Frontal cortex (tissue), 4 donors: ENCODE results near the gene FSIP1. TPM values are rescaled to one million over a fixed set of nuclear protein-coding genes. Genes with fewer than 3 reads are reported as not detected.

ENCODE experiments used
- DNase-seq, 2 donors: peaks; one replicate each; pipeline ENCODE4 v3.0.0; 2012; ENCODE audit warnings: low spot score in 2 of 2
- FAIRE-seq: peaks from 2 replicates; lab custom pipeline; 2012; peaks lifted over from hg19 to GRCh38; lab: Jason Lieb, UNC
- total RNA-seq: library from RNA; depleted of rRNA; stranded (reverse); fragments of >200 nt; gene quantifications from one replicate; pipeline ENCODE4 v1.2.3, GENCODE V29; 2014
- donor health status: control.
- donor health status: control.
- donor health status: control.

FSIP1 gene
- total RNA-seq, 1 donor from 2014 or later, result 17.5 TPM

DNA sequence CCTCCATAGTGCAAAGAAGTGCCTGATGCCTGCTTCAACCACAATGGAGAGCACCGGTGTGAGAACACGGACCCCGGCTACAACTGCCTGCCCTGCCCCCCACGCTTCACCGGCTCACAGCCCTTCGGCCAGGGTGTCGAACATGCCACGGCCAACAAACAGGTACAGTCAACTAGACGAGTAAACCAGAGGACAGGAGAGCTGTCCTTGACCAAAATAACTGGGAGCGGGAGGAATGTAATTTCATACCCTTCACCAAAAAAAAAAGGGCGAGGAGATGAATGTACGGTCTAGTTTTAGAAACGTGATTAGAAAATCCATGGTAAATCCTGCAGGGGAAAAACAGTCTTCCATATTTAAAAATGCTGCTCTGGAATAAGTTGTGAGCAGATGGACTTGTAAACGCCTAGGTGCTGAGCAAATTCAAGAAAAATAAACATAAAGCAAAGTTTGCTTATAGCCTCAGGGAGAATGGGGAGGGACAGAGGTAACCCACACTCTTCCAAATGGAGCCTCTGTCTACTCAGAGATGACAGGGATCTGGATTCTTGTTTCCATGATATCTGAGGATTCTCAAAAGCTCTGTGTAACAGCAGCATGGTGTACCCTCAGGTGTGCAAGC lies 193.3 kb downstream of the FSIP1 start:
- FAIRE-seq (no peak), DNase-seq (no peak)

DNA sequence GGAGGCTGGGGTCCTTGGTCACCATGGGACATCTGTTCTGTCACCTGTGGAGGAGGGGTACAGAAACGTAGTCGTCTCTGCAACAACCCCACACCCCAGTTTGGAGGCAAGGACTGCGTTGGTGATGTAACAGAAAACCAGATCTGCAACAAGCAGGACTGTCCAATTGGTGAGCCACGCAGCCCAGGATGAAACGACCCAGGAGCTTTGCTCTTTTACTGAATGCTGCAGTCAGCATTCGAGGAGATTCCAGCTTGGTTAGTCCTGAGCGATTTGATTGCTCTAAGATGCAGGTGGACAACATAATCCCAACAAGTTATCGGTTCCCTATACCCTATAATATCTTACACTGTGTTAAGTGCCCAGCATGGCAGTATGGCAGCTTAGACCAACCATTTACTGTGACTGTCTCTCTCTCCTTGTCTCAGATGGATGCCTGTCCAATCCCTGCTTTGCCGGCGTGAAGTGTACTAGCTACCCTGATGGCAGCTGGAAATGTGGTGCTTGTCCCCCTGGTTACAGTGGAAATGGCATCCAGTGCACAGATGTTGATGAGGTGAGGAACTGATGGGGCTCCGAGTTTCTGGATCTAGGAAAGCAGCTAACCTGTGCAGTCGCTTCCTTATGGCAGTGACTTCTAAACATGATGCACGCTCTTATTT lies 194.0 kb downstream of the FSIP1 start:
- DNase-seq (no peak), FAIRE-seq (no peak)

DNA sequence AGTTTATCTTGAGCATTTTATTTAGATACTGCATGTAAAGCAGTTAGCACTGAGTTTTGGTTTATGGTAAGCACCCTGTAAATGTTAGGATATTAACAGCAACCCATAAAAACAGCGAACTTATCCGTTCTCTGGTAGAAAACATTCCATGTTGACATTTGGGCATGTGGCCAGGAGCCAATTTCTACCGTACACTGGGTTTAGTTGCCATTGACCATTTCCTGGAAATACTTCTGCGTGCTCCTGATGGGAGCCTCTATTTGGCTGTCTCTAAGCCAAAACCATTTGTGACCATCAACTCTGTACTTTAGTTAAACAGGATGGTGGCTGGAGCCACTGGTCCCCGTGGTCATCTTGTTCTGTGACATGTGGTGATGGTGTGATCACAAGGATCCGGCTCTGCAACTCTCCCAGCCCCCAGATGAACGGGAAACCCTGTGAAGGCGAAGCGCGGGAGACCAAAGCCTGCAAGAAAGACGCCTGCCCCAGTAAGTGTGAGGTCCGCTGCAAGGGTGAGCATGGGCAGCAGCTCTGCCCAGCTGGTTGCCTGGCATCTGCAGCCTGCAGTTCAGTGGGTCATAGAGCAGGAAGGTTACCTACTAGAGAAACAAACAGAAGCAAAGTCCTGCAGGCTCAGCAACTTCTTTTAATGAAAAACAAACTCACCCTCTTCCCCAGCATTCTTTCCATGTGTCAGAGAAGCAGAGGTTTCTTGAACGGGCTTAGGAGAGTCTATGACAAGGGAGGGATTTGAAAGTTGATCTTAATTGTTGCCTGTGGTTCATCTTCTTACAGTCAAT lies 194.7 kb downstream of the FSIP1 start:
- DNase-seq, result no peak
- FAIRE-seq, result no peak

DNA sequence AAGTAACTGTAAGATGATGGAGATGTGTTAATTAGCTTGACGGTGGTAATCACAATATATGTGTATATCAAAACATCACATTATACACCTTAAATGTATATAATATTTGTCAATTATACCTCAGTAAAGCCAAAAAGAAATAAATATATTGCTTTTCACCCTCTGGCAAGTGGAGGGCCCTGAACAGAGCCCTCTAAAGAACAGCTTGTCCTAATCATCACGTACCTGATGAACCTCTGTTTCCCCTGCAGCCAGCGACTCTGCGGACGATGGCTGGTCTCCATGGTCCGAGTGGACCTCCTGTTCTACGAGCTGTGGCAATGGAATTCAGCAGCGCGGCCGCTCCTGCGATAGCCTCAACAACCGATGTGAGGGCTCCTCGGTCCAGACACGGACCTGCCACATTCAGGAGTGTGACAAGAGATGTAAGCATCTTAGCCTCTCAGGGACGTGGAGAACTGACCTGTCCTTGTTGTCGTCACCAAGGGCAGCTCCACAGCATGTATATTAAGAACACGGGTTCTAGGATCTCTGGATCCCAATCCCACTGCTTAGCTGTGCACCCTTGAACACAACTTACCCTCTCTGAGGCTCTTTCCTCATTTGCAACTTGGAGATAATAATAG lies 195.4 kb downstream of the FSIP1 start:
- FAIRE-seq (no peak), DNase-seq (no peak)

DNA sequence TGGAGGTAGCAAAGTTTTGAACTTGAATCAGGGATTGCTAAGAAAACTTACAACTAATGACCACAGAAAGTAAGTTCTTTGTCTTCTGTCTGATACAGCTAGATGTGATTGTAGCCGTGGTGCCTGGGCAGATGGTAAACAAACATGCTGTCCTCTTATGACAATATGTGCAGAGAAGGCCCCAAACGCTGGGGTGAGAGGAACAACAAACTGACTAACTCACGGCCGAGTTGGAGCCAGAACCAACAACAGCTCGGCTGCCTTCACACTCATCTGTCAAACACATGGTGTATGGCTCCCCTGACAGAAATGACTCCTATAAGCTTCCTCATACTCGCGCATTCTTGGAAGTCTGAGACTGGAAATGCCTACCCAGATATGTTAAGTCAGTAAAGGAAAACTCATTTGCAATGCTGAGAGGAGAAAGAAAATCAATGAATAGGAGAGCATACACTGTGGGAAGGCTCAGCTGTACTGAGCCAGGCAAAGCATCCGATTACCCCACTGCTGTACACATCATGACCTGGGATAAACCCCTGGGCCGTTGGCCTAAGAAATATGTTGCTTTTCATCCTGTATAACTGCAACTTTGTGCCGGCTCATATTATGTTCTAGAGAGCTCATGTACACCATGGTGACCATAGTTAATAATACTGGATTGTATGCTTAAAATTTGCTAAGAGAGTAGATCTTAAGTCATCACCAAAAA lies 196.1 kb downstream of the FSIP1 start:
- DNase-seq (no peak), FAIRE-seq (no peak)

DNA sequence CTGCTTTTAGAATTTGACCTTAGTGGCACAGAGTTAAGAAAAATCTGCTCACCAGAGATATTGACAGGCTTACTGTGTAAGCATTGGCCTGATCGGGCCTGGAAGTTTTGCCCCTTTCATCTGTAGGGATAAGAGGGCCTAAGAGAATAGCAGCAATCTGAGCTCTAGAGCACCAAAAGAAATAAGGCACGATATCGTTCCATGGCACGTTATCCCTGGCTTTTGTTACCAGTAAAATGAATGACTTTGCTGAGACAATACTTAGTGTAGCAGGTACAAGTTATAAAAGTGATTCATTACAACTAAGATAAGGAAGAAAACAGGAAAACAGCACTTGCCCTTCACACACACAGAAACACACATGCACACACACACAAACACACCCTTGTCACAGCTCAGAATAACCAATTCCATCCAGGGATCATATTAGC lies 196.8 kb downstream of the FSIP1 start:
- FAIRE-seq (no peak), DNase-seq (no peak)

DNA sequence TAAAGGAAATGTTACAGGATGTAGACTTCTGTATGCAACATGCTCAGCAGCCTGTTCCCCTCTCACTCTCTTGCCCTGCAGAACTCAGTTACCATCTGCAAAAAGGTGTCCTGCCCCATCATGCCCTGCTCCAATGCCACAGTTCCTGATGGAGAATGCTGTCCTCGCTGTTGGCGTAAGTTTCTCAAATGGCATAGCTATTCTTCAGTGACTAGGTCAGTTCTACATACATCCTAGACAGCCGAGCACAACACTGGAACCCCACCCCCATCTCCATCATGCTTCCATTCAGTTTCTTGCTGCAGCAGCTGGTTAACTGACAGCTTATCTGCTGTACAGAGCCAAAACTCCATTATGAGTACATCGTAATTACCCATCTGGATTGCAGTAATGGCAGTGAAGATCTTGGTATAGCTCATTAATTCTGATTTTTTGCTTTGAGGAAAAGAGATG lies 197.2 kb downstream of the FSIP1 start:
- FAIRE-seq, result no peak
- no peak for DNase-seq

DNA sequence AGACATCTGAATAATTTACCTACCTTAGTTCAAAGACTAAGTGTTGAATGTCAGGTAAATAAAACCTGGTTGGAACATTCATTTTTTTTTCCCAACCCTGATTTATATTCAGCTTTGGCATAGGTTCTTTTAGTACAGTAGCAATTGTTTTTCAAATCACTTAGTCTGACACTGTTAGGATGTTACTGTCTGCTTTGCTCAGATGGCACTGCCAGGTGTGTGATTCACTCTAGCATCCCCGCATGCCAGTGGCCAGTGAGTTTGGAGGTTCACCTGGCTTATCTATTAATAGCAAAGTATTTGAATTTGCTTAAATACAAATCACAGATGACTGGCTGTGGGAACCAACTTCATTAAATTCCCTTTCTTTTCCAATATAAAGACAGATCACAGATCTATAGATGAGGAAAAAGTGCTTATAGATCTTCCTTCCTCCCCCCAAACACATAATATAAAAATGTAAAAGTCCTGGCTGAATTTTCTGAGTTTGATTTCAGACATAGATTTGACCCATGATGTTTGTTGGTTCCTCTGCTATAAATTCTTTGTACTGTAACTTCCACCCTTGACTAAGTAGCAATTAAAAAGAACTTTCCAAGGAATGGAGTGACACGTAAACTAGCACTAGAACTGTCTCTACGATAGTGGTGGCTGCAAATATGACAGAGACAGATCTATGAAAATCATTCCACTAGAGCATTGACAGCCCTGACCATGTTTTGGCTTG lies 197.8 kb downstream of the FSIP1 start:
- DNase-seq (no peak), FAIRE-seq (no peak)

DNA sequence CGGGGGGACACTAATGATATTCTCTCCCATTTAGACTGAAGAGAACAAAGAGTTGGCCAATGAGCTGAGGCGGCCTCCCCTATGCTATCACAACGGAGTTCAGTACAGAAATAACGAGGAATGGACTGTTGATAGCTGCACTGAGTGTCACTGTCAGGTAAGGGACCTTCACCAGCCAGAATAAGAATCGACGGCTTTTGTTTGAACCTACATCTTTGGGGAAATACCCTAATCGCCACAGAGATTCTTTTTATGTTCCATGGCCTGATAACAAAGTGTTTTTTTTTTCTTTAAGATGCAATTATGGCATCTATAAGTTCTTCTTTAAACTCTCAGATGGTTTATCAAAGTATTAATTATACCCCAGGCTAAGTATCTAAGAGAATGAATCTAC lies 198.4 kb downstream of the FSIP1 start:
- DNase-seq (no peak), FAIRE-seq (no peak)

DNA sequence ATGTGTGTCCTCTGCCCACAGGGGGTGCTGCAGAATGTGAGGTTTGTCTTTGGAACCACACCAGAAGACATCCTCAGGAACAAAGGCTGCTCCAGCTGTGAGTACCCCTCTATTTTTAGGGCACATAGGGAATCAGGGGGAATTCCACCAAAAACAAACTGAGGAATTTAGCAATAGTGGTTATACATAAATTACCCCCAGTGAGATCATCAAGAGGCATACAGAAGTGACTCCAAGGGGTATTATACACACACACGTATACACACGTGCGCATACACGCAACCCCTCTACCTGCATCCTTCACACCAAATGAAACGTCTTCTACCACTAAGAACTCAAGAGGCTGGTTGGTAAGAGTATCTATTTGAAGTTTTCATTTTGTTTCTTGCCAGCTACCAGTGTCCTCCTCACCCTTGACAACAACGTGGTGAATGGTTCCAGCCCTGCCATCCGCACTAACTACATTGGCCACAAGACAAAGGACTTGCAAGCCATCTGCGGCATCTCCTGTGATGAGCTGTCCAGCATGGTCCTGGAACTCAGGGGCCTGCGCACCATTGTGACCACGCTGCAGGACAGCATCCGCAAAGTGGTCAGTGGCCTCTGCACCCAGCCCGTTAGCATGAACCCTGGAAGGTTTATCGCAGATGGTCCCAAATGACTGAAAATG lies 198.9 kb downstream of the FSIP1 start:
- no peak for DNase-seq
- FAIRE-seq, result no peak

DNA sequence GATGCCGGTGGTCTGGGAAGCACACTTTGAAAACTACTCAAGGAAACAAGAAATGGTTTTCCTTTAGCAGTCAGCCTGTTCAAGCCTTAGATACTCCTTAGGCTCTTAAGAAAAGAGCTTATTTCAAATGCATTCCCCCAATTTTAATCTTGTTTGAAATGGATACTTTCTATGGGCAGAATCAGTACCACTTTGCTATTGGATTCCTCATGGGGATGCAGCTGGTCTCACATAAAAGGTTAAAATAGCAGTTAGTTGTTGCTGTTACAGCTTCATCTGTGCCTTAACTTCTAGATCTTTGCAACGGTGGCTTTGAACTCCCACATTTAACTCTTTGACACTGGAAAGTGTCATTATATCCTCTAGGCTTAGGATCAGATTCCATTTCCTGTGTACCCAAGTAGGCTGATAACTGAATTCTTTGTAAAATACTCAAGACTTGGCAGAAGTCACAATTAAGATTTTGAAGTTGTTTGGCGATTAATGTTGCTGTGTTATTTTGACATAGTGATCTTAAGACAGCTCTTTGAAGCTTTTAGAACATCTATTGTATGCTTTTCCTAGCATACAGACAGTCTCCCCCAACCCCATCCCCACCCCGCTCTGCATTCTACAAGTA lies 199.6 kb downstream of the FSIP1 start:
- FAIRE-seq, result no peak
- DNase-seq, result no peak

DNA sequence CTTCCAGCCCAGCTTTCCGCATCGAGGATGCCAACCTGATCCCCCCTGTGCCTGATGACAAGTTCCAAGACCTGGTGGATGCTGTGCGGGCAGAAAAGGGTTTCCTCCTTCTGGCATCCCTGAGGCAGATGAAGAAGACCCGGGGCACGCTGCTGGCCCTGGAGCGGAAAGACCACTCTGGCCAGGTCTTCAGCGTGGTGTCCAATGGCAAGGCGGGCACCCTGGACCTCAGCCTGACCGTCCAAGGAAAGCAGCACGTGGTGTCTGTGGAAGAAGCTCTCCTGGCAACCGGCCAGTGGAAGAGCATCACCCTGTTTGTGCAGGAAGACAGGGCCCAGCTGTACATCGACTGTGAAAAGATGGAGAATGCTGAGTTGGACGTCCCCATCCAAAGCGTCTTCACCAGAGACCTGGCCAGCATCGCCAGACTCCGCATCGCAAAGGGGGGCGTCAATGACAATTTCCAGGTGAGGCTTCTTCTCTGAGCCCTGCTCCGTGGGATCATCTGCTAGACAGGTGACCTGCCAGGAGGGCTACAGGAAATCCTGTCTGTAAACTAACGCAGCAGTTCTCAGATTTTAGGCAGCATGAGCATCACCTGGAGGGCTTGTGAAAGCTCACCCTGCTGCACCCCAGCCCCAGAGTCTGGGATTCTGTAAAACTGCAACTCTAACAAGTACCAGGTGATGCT lies 200.2 kb downstream of the FSIP1 start:
- FAIRE-seq (no peak), DNase-seq (no peak)

DNA sequence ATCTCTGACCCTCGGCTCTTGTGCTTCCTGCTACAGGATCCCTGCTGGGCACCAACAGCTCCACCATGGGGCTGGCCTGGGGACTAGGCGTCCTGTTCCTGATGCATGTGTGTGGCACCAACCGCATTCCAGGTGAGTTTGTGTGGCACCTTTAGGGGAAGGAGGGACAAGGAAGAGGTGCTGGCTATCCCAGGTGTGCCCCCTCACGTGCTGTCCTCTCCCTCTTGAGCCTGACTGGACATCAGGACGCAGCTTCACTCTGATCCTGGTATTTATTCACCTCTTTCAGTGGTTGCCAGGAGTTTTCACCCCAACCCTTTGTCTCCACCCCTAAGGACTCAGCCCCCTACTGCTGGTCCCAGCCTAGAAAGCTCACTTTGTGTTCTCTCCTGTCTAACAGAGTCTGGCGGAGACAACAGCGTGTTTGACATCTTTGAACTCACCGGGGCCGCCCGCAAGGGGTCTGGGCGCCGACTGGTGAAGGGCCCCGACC lies 200.8 kb downstream of the FSIP1 start:
- FAIRE-seq, result no peak
- no peak for DNase-seq

DNA sequence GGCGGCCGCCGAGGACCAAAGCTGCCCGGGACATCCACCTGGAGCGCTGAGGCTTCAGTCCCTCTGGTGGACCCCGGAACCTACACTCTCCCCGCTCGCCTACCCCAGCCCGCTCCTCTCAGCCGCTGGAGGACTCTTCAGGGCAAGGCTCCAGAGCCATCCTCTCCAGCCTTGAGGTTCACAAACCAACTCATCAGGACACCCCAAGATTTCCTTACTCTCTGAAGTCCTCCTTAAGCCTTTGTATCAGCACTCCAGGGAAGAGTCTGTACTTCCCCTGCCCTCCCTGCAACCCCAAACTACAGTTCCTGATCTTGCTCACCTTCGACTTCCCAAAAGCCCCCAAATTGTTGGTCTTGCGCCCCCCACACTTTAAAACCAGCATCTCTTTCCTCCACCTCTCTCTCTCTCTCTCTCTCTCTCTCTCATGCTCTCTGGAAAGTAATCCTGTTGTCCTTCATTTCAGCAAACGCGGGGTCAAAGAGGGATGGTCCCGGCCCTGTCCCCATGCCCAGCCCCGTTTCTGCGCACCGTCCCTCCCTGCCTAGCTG lies 201.3 kb downstream of the FSIP1 start:
- FAIRE-seq (no peak), DNase-seq (no peak)

DNA sequence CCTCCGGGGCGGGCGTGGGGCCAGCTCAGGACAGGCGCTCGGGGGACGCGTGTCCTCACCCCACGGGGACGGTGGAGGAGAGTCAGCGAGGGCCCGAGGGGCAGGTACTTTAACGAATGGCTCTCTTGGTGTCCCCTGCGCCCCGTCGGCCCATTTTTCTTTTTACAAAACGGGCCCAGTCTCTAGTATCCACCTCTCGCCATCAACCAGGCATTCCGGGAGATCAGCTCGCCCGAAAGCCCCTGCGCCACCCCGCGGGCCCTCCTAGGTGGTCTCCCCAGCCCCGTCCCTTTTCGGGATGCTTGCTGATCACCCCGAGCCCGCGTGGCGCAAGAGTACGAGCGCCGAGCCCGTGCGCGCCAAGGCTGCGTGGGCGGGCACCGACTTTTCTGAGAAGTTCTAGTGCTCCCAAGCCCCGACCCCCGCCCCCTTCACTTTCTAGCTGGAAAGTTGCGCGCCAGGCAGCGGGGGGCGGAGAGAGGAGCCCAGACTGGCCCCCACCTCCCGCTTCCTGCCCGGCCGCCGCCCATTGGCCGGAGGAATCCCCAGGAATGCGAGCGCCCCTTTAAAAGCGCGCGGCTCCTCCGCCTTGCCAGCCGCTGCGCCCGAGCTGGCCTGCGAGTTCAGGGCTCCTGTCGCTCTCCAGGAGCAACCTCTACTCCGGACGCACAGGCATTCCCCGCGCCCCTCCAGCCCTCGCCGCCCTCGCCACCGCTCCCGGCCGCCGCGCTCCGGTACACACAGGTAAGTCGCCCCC lies 202.0 kb downstream of the FSIP1 start, which contains the start of gene THBS1:
Gene THBS1, plus strand, starts transcription at position 595 of the 757 bp plus-strand sequence. CDS start 779 bp downstream, outside the sequence.
- DNase-seq (peak in 1 of 2 donors; percentile 56), FAIRE-seq (no peak)

DNA sequence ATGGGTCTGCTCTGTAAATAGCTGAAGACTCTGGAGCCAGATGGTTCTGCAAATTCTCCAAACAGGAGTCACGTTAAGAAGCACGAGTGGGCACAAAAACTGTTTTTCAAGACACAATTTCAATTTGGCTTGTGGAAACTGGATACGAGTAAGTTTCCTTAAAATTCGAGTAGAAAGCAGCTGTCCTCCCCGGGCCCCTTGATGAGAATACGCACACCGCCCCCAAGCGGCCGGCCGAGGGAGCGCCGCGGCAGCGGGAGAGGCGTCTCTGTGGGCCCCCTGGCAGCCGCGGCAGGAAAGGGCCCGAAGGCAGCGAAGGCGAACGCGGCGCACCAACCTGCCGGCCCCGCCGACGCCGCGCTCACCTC lies 202.5 kb downstream of the FSIP1 start:
- FAIRE-seq (no peak), DNase-seq (peak; percentile 61 to 78)
